ENCODE measurements around the gene KIF5C.
"Not testable (repeated sequence)": the region's sequence is repeated elsewhere in the genome, so short reads cannot be mapped to it uniquely, and the experiment has no call there.

KIF5C gene

DNA sequence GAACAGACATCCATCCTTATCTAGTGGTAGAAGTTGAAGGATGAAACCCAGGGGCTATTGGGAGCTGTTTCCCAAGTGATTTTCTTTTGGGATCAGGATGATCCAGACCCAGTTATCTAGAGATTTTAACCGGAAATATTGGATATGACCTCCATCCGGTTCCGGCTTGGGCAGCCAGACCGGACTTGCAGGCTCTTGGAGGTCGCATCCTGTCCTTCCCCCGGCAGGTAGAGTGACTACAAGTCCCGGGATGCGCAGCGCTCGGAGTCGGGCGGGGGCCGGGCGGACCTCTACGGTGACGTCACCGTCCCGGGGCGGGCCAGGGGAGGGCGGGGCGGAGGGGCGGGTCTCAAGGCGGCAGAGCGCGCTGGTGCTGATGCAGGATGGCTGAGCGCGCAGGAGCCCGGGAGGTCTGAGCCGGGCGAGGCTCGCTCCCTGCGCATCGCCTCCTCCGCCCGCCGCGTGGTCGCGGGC, at the start of gene KIF5C:
Gene KIF5C (plus strand): TSS at position 360 of the 474 bp plus-strand sequence. CDS start 391 bp downstream, outside the sequence.
- FAIRE-seq = no peak
- peak; percentile 91 for DNase-seq (ENCODE audit: low spot score)

DNA sequence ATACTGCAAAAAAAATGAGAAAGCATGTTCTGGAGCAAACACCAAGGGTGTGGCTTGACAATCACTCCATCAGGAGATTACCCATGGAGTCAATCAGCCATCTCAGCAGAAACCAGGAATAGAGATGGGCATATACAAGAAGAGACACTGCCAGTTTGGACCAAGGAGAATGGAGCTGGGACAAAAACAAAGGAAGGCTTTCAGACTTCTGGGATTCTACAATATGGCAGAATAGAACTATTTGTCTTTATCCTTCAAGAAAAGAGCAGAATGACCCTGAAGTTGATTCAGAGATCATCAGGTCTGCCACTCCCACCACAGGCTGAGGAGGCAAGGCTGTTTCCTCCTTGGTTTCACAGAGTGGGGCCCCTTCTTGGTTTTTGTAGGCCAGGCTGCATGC, 48.2 kb upstream of the KIF5C start:
- FAIRE-seq (no peak), DNase-seq (ENCODE audit: low spot score) (no peak)

DNA sequence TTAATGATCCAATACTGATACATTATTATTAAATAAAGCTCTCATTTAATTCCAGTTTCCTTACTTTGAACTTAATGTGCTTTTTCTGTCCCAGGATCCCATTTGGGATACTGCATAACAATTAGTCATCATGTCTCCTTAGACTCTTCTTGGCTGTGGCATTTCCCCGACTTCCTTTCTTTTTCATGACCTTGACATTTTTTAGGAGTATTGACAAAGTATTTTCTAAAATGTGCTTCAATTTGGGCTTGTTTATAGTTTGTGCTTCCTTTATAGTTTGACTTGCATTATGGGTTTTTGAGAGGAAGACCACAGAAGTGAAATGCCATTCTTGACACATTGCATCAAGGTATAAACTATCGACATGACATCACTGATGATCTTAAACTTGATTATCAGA, 46.1 kb upstream of the KIF5C start:
- FAIRE-seq (no peak), DNase-seq (ENCODE audit: low spot score) (no peak)

DNA sequence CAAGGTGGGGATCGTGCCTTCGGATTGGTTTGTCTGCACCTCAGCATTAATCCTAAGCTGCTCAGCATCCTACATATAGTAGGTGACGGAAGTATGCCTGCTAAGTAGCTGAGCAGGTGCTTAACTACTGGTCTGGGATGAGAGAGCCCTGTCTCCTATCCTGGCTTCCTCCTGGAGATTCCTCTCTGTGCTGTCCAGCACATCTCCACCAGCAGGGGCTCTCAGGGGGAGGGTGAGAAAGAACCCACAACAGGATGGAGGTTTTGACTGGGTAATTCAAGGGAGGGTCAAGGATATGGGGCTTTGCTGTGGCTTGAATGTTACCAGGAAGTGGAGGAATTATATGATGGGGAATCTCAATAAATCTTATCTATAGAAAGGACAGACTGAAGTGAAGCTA, 45.4 kb upstream of the KIF5C start:
- DNase-seq (ENCODE audit: low spot score) (peak; percentile 10), FAIRE-seq (no peak)

DNA sequence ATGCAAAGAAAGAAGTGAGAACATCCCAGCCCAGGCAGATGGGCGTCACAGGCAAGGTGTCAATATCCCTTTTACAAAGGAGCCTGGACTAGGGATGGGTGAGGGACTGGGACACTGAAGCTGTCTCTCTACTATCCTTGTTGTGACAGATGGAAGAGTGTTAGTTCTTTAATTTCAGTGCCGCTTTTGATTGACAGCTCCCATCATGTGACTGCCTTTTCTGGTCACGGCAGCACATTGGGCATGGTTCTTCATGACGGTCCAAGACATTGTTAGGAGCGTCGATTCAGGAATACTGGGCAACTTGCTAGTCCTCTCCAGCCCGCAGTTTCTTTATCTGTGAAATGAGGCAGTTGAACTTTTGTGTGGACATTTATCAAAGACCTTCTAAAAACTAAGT, 42.4 kb upstream of the KIF5C start:
- FAIRE-seq = no peak
- no peak for DNase-seq (ENCODE audit: low spot score)

DNA sequence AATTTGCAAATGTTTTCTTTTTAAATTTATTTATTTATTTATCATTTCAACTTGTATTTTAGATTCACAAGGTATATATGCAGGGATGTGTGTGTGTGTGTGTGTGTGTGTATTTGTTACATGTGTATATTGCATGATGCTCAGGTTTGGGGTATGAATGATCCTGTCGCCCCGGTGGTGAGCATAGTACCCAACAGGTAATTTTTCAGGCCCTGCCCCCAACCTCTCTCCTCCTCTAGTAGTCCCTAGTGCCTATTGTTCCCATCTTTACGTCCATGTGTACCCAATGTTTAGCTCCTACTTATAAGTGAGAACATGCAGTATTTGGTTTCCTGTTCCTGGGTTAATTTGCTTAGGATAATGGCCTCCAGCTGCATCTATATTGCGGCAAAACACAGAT, 33.0 kb upstream of the KIF5C start:
- FAIRE-seq = no peak
- DNase-seq (ENCODE audit: low spot score) = no peak

DNA sequence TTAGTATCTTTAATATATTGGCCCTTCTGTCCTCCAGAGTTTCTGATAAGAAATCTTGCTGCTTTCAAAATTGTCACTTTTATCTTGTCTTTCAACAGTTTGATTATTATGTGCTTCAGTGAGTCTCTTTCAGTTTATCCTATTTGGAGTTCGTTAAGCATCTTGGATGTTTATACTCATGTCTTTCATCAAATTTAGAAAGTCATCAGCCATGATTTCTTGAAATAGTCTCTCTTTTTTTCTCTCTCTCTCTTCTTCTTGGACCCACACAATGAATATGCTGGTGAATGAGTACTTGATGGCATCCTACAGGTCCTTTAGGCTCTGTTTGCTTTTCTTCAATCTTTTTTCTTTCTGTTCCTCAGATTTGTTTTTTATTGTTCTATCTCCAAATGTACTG, 26.9 kb upstream of the KIF5C start:
- FAIRE-seq = no peak

DNA sequence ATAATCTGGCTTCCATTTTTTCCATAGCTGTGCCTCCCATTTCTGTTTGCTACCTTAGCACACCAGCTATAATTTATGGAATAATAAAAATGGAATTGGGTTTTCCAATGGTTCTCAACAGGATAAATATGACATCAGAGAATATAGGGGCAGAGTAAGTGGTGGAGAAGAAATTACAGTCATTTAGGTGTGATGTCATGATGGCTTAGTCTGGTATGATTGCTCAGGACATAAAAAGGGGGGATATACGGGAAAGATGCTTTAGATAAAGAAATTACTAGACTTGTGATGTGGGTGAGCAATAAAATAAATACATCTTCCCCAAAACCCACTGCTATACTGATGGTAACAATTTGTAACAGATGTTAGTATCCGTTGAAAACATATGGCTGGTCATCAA, 21.6 kb upstream of the KIF5C start:
- DNase-seq (ENCODE audit: low spot score) = no peak
- no peak for FAIRE-seq

More for the DNA sequence above, 26.9 kb upstream of the KIF5C start:
- DNase-seq (ENCODE audit: low spot score) = no peak

DNA sequence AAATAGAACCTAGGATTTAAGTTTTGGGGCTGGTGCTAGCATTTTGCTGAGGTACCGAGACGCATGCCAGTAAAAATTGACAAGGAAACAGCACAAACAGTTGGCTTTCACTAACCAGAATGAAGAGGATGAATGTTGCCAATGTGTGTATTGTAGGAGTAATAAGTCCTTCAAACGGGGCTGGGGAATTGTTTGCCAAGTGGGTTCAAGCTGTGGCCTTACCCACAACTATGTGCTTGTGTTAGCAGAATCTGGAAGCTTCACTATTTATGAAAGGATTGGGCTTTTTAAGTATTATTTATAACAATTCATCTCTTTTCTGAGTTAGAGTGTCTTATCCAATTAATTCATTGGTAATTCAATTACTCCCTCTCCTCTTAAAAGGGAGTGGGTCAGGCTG, 15.0 kb upstream of the KIF5C start:
- FAIRE-seq = no peak
- DNase-seq (ENCODE audit: low spot score) = no peak

DNA sequence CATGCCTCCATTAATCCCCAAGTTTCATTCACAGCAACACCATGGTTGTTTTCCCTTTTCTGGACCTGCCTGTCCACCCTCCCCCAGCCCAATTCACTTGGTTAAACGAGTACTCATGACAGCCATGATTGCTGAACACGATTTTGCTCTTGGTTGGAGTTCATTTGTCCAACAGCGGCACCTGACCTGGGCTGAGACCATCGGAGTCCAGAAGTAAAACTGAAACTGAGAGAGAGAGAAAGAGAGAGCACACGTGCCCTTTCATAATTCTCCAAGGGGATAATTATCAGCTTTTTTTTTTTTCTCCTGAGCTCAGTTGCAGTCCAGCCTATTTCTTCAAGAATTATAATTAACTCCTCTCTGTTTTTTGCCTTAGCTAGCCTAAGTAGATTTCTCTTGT, 13.7 kb upstream of the KIF5C start:
- DNase-seq (ENCODE audit: low spot score) = no peak

DNA sequence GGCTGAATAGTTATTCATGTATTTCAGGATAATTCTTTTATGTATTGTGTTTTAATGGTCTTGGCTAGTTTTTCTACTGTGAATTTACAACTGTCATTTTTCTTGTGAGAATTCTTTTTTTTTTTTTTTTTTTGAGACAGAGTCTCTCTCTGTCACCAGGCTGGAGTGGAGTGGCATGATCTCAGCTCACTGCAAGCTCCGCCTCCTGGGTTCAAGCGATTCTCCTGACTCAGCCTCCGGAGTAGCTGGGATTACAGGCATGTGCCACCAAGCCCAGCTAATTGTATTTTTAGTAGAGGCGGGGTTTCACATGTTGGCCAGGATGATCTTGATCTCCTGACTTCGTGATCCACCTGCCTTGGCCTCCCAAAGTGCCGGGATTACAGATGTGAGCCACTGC, 12.5 kb upstream of the KIF5C start:
- DNase-seq (ENCODE audit: low spot score); FAIRE-seq: not testable (repeated sequence)

More for the DNA sequence above, 13.7 kb upstream of the KIF5C start:
- FAIRE-seq = no peak

DNA sequence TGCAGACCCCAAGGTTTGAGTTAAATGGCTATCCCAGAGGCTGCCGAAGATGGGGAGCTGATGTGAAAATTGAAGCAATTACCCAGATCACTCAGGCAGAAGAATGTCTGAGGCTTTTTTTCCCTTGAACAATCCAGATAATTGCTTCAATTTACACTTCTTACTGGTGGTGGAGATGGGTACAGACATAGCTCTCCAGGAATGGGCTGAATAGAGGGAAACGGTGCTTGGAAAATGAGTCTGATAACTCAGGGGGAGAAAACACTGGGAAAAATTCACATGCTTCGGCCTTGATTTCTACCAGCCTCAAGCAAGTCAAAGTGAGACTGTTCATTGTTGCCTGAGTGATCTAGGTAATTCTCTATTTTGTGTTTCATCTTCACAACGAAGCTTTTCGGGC, 9.5 kb upstream of the KIF5C start:
- DNase-seq (ENCODE audit: low spot score) (no peak), FAIRE-seq (no peak)

DNA sequence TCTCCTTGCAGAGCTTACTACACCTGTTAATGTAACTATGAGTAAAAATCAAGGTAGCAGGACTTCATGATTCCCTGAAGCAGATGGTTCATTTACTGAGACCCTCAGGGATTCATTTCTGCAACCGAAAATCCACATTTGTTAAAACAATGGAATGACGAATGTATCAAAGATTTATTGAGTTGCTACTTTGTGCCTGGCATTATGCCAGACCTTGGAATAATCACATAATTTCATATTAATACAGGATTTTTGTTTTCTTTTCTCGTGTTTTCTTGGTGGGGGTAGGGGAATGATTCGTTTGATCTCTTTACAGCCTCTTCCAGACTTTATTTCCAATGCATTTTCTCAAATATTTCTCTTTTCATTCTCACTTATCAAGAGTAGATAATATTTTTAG, 8.9 kb upstream of the KIF5C start:
- DNase-seq (ENCODE audit: low spot score) (no peak), FAIRE-seq (no peak)

DNA sequence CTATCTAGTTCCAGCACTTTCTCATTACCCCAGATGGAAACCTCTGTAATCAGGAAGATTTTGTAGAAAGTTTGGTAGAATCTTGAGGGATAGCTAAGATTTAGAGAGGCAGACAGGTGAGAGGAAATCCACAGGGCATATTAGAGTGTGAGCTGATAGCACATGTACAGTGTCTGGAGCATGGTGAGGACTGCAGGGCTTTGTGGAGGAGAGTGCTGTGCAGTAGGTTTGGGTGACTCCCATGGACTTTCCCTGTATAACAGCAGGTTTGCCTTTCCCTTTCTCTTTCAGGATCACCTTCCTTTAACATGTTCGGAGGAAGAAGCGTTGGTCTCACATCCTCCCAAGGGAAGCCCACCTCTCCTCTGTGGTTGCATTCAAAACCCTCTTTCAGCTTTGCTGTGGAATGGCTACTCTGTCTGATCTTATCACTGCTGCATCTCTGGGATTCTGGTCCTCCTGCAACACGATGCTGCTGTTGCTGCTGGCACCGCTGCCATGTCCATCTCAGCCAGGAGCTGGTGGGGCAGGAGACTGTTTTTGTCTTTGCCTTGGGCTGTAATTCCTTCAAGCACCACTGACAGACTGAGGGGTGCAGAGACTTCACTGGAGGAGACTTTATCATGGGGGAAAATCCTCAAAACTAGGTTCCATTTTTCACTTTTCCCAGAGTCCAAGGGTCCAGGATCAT, 7.8 kb upstream of the KIF5C start:
- DNase-seq (ENCODE audit: low spot score) (no peak), FAIRE-seq (no peak)

DNA sequence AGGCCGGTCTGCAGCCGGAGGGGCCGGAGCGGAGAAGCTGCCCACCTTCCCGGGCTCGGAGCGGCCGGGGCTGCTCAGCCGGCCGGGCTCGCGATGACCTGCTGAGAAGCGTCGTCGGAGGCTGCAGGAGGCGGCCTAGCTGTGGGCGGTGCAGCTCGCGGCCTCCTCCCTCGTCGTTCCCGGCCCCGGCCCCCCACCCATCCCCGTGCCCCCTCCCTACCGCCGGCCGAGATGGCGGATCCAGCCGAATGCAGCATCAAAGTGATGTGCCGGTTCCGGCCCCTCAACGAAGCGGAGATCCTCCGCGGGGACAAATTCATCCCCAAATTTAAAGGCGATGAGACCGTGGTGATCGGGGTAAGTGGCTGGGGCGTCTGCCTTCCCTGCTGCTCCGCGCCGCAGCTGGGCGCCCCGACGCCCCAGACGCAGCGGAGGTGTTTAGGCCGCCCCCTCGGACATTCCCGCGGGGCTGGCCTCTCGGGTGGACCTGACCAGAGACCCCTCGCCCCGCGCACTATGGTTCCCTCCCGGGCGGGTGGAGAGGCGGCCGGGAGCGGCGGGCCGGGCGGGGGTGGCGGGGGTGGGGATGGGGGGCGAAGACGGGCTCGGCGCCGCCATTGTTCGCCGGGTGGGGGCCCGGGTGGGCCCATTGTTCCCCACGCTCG, 492 bp downstream of the KIF5C start:
- DNase-seq (ENCODE audit: low spot score) (peak; percentile 21), FAIRE-seq (no peak)

DNA sequence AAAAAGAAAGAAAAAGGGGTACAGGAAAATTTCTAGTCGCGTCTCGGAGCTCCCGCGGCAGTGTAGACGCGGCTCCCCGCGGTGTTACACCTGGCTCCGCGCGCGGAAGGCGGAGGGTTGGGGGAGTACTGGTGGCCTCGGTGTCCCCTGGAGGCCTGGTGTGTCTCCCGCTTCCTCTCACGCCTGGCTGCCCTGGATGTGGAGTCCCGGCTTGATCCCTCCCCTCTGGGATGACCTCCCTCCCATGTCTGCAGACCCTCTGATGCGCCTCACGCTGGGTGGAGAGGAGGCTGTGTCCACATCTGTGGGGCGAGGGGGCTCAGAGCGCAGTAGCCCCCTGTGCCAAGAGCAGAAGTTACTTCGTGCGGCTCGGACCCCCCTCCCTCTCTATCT, 1.2 kb downstream of the KIF5C start:
- DNase-seq (ENCODE audit: low spot score) (no peak), FAIRE-seq (no peak)

DNA sequence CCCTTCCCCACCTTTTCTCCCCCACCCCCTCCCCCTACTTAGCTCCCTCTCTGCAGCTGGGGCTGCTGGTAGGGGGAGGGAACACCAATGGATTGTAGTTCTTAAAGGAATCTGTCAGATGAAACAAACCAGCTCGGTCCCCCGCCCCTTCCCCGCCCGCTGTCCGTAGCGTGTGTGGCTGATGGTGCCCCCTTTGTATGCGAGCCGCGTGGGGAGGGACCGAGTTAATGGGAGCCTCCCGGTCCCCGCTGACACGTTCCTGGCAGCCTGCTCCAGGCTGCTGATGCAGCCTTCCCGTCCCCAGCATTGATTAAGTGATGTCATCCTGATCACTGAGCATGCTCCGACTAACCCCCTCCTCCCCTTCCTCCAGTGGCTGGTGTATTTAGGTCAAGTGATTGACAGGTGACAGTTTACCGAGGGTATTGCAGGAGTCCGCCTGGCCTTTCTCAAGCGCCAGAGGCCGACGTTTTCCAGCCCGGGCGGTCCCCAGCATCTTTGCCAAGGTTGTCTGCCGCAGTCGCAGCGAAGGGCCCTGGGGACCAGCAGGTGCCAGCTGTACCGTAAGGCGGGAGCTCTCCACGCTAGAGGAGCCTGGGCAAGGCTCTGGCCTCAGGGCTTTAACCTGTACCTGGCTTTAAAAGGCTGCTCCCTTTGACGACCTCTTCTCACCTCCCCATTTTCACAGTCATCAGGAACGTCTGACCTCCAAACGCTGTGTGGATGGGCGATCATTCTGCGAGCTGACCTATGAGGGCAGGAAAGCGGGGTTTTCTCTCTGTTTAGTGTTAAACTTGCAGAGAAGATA, 1.8 kb downstream of the KIF5C start:
- FAIRE-seq (no peak), DNase-seq (ENCODE audit: low spot score) (no peak)

DNA sequence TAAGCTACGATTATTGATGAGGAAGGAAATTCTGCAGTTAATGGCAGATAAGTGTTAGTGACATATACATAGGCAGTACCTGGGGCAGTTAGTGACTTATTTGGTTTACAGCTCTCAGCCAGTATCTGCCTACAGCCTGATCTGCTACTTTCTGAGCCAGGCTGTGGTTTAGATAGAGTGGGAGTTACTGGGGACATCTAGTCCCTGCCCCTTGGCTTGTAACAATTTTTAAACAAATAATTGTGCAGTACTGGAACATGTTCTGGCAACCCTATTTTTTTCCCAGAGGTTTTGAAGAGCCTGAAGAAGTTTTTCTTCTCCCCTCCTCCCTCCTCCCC, 2.3 kb downstream of the KIF5C start:
- DNase-seq (ENCODE audit: low spot score) = no peak
- FAIRE-seq = no peak

DNA sequence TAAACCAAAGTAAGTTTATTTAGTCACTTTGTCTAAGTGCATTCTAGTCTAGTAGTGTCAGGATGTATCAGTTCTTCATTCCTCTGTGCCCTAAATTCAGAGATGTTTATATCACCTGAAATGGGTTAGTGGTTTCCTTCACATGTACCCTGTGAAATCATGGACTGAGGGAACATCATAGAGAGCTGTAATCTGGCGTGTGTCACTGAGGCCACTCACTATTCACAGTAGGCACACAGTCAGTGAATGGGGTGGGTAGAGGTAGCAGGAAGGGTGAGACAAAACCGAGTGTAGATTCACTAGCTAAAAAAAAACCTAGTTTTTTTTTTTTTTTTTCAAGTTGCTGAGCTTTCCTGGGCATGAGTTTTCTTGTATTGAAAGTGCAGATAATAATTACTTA, 5.6 kb downstream of the KIF5C start:
- FAIRE-seq (no peak), DNase-seq (ENCODE audit: low spot score) (no peak)

DNA sequence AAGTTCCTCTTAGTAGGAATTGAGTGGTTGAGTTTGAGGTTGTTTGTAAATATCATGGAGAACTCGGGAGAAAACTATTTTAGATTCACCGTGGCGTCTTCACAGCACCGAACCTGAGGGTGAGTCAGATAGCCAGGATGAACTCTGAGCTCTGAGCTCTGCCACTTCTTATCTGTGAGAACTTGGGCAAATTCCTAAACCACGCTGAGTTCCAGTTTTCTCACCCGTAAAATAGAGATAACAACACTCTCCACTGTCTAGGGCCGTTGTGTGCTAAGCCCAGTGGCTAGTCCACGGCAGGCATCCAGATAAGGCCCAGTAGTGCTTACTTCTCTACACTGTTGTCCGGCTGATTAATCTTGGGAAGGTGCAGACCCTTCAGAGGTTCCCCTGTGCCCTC, 7.0 kb downstream of the KIF5C start:
- no peak for DNase-seq (ENCODE audit: low spot score)
- no peak for FAIRE-seq

DNA sequence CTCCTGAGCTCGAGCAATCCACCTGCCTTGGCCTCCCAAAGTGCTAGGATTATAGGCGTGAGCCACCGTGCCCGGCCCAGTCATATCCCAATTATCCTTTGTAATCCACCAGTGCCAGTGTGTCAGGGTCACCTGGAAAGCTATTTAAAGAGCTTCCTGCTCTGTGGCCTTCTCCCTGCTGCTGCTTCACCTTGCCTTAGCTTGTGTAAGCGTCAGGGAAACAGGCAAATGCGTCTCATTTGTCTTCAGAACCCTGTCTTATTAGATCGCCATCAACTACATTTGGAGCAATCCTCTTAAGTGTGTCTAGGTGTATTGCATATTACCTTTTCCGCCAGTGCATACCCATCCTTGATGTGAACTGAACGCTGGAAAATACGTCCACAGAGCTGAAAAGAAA, 10.2 kb downstream of the KIF5C start:
- no peak for FAIRE-seq

DNA sequence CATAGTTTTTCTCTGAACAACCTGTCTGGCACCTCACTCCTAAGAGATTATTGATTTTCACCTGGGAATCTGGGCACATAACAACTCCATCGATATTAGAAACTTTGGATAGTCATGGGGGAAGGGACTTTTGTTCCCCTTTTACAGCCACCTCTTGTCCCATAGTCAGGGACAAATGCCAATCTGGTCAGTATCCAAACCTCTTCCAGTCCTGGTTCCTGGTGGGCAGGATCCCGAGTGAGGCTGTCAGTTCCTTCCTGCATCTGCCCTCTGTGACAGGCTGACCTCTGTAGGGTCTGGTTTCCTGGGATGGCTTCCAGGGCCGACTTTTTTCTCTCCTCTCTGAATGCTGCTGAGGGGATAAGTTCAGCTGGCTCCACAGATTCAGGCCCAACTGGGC, 11.0 kb downstream of the KIF5C start:
- FAIRE-seq = no peak
- DNase-seq (ENCODE audit: low spot score) = no peak

More for the DNA sequence above, 10.2 kb downstream of the KIF5C start:
- no peak for DNase-seq (ENCODE audit: low spot score)

Measured in urothelium cell line (cell line).